WTC11 (cell line): ENCODE measurements around the gene SHROOM1. TPM values are rescaled to one million over a fixed set of nuclear protein-coding genes. Genes with fewer than 3 reads are reported as not detected.
A peak's percentile ranks its signal among the peaks of the same experiment; 100 is the strongest.

Experiments
- ATAC-seq: fragments of 200-7000 bp; cut with Tn5 transposase; 2 replicates; pipeline ENCODE4 v1.10.0; 2021; ENCODE audit warnings: mild to moderate bottlenecking, moderate library complexity
- CTCF ChIA-PET: fragments of 300-600 bp; sonication (Branson Sonifier 250); formaldehyde crosslinking; loops from one replicate; lab custom pipeline; 2021; ENCODE audit warnings: antibody characterized with exemption; lab: Charles Lee
- POLR2A ChIA-PET: fragments of 350-600 bp; sonication (Branson Sonifier 250); formaldehyde crosslinking; loops from one replicate; lab custom pipeline; 2021; ENCODE audit warnings: antibody characterized with exemption; lab: Charles Lee
- DNase-seq: peaks from one replicate; pipeline ENCODE4 v3.0.0; 2021; ENCODE audit warnings: low spot score
- H3K27ac Mint-ChIP-seq: 2 replicates; pipeline ENCODE4 v1.8.0; 2021; ENCODE audit warnings: mixed read lengths
- H3K27me3 Mint-ChIP-seq: 2 replicates; pipeline ENCODE4 v1.8.0; 2021; ENCODE audit warnings: low read depth, mild to moderate bottlenecking, moderate library complexity, mixed read lengths
- H3K36me3 Mint-ChIP-seq: 2 replicates; pipeline ENCODE4 v1.8.0; 2021; ENCODE audit warnings: mixed read lengths
- H3K4me1 Mint-ChIP-seq: 2 replicates; pipeline ENCODE4 v1.8.0; 2022; ENCODE audit warnings: mixed read lengths
- H3K4me3 Mint-ChIP-seq: 2 replicates; pipeline ENCODE4 v1.8.0; 2021; ENCODE audit warnings: mild to moderate bottlenecking, moderate library complexity, mixed read lengths
- H3K9me3 Mint-ChIP-seq: 2 replicates; pipeline ENCODE4 v1.8.0; 2021; ENCODE audit warnings: mixed read lengths
- CREM ChIP-seq: sonication (generic); formaldehyde crosslinking; IDR thresholded peaks from 2 replicates; pipeline ENCODE4 v1.8.1; 2022; ENCODE audit warnings: mild to moderate bottlenecking, missing genetic modification reagents, moderate library complexity
- EMX1 ChIP-seq: fragments of 250-450 bp; sonication (Bioruptor Pico); IDR thresholded peaks from 2 replicates; pipeline ENCODE4 v1.8.0; 2021; ENCODE audit warnings: mild to moderate bottlenecking
- ESRRA ChIP-seq: sonication (generic); formaldehyde crosslinking; IDR thresholded peaks from 2 replicates; pipeline ENCODE4 v1.8.1; 2022; ENCODE audit warnings: mild to moderate bottlenecking, missing genetic modification reagents, borderline replicate concordance
- GRHL2 ChIP-seq: fragments of 250-450 bp; sonication (Bioruptor Pico); IDR thresholded peaks from 2 replicates; pipeline ENCODE4 v1.8.0; 2022; ENCODE audit warnings: mild to moderate bottlenecking, moderate library complexity; ENCODE audit not compliant: insufficient replicate concordance, severe bottlenecking
- JUN ChIP-seq: sonication (generic); formaldehyde crosslinking; IDR thresholded peaks from 2 replicates; pipeline ENCODE4 v1.8.0; 2023; ENCODE audit warnings: mild to moderate bottlenecking, missing genetic modification reagents
- KAT7 ChIP-seq: sonication (generic); formaldehyde crosslinking; IDR thresholded peaks from 2 replicates; pipeline ENCODE4 v1.8.1; 2023; ENCODE audit warnings: missing genetic modification reagents, mild to moderate bottlenecking, borderline replicate concordance
- NR2C2 ChIP-seq: sonication (generic); formaldehyde crosslinking; IDR thresholded peaks from 2 replicates; pipeline ENCODE4 v1.8.0; 2022; ENCODE audit warnings: mild to moderate bottlenecking, missing genetic modification reagents
- OVOL2 ChIP-seq: fragments of 250-450 bp; sonication (Bioruptor Pico); IDR thresholded peaks from 2 replicates; pipeline ENCODE4 v1.9.0; 2021; ENCODE audit warnings: mild to moderate bottlenecking, borderline replicate concordance
- PRRX2 ChIP-seq: fragments of 250-450 bp; sonication (Bioruptor Pico); IDR thresholded peaks from 2 replicates; pipeline ENCODE4 v1.8.0; 2021; ENCODE audit warnings: mild to moderate bottlenecking
- SMAD3 ChIP-seq: sonication (generic); formaldehyde crosslinking; IDR thresholded peaks from 2 replicates; pipeline ENCODE4 v1.8.0; 2022; ENCODE audit warnings: missing genetic modification reagents, mild to moderate bottlenecking, borderline replicate concordance
- SMAD4 ChIP-seq: sonication (generic); formaldehyde crosslinking; IDR thresholded peaks from 2 replicates; pipeline ENCODE4 v1.8.0; 2022; ENCODE audit warnings: mild to moderate bottlenecking, missing genetic modification reagents
- ZNF121 ChIP-seq: sonication (generic); formaldehyde crosslinking; IDR thresholded peaks from 2 replicates; pipeline ENCODE4 v1.8.0; 2023; ENCODE audit warnings: missing genetic modification reagents
- ZNF232 ChIP-seq: sonication (generic); formaldehyde crosslinking; IDR thresholded peaks from 2 replicates; pipeline ENCODE4 v1.8.0; 2022; ENCODE audit warnings: mild to moderate bottlenecking, missing genetic modification reagents
- ZNF317 ChIP-seq: sonication (generic); formaldehyde crosslinking; IDR thresholded peaks from 2 replicates; pipeline ENCODE4 v1.8.1; 2023; ENCODE audit warnings: low read depth, mild to moderate bottlenecking, moderate library complexity, missing genetic modification reagents, borderline replicate concordance
- ZNF671 ChIP-seq: fragments of 250-450 bp; sonication (Bioruptor Pico); IDR thresholded peaks from 2 replicates; pipeline ENCODE4 v1.8.0; 2021; ENCODE audit warnings: mild to moderate bottlenecking
- total RNA-seq: library from RNA; stranded (reverse); gene quantifications from 3 replicates; pipeline ENCODE4 v1.2.3, GENCODE V29; 2021
- TF ChIP-seq, protein P1 (sequence below): sonication (generic); formaldehyde crosslinking; IDR thresholded peaks from 2 replicates; pipeline ENCODE4 v1.8.0; 2022; ENCODE audit warnings: mild to moderate bottlenecking, missing genetic modification reagents
- TF ChIP-seq, protein P2 (sequence below): sonication (generic); formaldehyde crosslinking; IDR thresholded peaks from 2 replicates; pipeline ENCODE4 v1.8.1; 2022; ENCODE audit warnings: missing genetic modification reagents, borderline replicate concordance
- TF ChIP-seq, protein P3 (sequence below): sonication (generic); formaldehyde crosslinking; IDR thresholded peaks from 2 replicates; pipeline ENCODE4 v1.8.1; 2023; ENCODE audit warnings: mild to moderate bottlenecking, missing genetic modification reagents
- TF ChIP-seq, protein P4 (sequence below): sonication (generic); formaldehyde crosslinking; IDR thresholded peaks from 2 replicates; pipeline ENCODE4 v1.8.1; 2022; ENCODE audit warnings: mild to moderate bottlenecking, moderate library complexity, missing genetic modification reagents
- TF ChIP-seq, protein P5 (sequence below): sonication (generic); formaldehyde crosslinking; conservative IDR thresholded peaks from 2 replicates; pipeline ENCODE4 v1.8.1; 2023; ENCODE audit warnings: mild to moderate bottlenecking, low read depth, missing genetic modification reagents, moderate library complexity

Gene SHROOM1
- total RNA-seq, 1 experiment from 2014 or later: 8.1 TPM

DNA sequence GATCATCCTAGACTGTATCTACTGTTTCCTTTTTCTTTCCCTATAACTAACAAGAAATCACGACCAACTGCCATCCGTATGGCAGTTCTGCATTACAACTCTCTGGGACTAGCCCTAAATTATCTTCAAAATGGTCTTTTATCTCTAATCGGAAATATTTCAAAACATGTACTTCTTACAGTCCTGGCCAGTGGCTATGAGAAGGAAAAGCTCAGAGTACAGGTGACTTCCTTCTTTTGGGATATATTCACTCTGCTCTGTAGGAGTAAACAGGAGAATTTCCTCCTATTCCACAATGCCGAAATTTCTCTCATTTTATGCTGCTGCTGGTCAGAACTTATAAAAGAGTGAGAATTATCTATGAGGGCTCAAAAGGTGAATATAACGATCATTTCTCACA lies 51.6 kb downstream of the SHROOM1 start:
- TF ChIP-seq OVOL2 (CRISPR knock-in tag): no peak
- TF ChIP-seq, protein P1, sequence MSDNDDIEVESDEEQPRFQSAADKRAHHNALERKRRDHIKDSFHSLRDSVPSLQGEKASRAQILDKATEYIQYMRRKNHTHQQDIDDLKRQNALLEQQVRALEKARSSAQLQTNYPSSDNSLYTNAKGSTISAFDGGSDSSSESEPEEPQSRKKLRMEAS (CRISPR knock-in tag): no peak
- no peak for TF ChIP-seq SMAD3
- no peak for TF ChIP-seq GRHL2
- TF ChIP-seq, protein P2, sequence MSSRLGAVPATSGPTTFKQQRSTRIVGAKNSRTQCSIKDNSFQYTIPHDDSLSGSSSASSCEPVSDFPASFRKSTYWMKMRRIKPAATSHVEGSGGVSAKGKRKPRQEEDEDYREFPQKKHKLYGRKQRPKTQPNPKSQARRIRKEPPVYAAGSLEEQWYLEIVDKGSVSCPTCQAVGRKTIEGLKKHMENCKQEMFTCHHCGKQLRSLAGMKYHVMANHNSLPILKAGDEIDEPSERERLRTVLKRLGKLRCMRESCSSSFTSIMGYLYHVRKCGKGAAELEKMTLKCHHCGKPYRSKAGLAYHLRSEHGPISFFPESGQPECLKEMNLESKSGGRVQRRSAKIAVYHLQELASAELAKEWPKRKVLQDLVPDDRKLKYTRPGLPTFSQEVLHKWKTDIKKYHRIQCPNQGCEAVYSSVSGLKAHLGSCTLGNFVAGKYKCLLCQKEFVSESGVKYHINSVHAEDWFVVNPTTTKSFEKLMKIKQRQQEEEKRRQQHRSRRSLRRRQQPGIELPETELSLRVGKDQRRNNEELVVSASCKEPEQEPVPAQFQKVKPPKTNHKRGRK: no peak
- no peak for TF ChIP-seq KAT7 (CRISPR knock-in tag)
- TF ChIP-seq ZNF232 (CRISPR knock-in tag): no peak
- TF ChIP-seq, protein P3, sequence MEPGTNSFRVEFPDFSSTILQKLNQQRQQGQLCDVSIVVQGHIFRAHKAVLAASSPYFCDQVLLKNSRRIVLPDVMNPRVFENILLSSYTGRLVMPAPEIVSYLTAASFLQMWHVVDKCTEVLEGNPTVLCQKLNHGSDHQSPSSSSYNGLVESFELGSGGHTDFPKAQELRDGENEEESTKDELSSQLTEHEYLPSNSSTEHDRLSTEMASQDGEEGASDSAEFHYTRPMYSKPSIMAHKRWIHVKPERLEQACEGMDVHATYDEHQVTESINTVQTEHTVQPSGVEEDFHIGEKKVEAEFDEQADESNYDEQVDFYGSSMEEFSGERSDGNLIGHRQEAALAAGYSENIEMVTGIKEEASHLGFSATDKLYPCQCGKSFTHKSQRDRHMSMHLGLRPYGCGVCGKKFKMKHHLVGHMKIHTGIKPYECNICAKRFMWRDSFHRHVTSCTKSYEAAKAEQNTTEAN (CRISPR knock-in tag): no peak
- TF ChIP-seq PRRX2 (CRISPR knock-in tag): no peak
- Mint-ChIP-seq H3K9me3 (no peaks in the 10 kb centered on the region), H3K36me3 (no peaks in the 10 kb centered on the region), H3K4me3 (no peak overlapping the region), H3K27ac (no peak overlapping the region), H3K27me3 (peaks cover 50% of the 10 kb centered on the region), H3K4me1 (peaks cover 23% of the 10 kb centered on the region)
- CTCF ChIA-PET: interaction anchor here (3.7 to 4.5 kb wide), 2 partner anchors 31 to 41 kb away, joined by 11 to 25 read pairs; partner anchors contain the start of gene CCNI2
- no peak for ATAC-seq
- DNase-seq: no peak
- POLR2A ChIA-PET: no interaction called here

DNA sequence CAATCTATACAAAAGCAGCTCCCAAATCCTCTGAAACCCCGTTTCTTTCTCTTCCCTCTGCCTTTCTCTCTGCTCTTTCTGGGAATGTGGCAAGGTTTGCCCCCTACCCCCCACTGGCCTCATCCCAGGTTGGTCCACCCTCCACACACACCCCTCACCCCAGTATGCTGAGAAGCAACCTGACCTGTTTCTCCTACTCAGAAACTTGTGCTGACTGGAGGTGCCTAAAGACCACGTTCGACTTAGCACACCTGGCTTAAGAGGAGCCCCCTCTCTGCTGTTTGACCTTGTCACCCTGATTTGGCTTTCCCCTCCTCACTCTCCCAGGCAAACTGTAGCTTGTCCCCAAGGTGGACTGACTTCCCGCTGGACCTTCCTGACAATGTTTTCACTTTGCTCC lies 52.3 kb downstream of the SHROOM1 start:
- Mint-ChIP-seq H3K36me3 (no peaks in the 10 kb centered on the region), H3K27me3 (peaks cover 50% of the 10 kb centered on the region), H3K4me1 (peaks cover 23% of the 10 kb centered on the region), H3K4me3 (peak overlapping the region; percentile 66), H3K9me3 (no peaks in the 10 kb centered on the region), H3K27ac (peak overlapping the region; percentile 26; the same call in 1 of the 2 replicates)
- DNase-seq (no peak), ATAC-seq (no peak; the same call in 1 of the 2 replicates)
- ChIA-PET CTCF (interaction anchor here (0.7 to 4.5 kb wide), 8 partner anchors 23 to 251 kb away, joined by 3 to 26 read pairs (median 6); partner anchors contain the start of gene CCNI2), POLR2A (interaction anchor here (0.6 kb wide), 1 partner anchor 132 kb away, joined by 3 read pairs; no protein-coding TSS in a partner anchor)
- TF ChIP-seq, protein P1 (CRISPR knock-in tag): peak; percentile 5; the same call in 1 of the 2 replicates
- no peak for TF ChIP-seq PRRX2 (CRISPR knock-in tag)

DNA sequence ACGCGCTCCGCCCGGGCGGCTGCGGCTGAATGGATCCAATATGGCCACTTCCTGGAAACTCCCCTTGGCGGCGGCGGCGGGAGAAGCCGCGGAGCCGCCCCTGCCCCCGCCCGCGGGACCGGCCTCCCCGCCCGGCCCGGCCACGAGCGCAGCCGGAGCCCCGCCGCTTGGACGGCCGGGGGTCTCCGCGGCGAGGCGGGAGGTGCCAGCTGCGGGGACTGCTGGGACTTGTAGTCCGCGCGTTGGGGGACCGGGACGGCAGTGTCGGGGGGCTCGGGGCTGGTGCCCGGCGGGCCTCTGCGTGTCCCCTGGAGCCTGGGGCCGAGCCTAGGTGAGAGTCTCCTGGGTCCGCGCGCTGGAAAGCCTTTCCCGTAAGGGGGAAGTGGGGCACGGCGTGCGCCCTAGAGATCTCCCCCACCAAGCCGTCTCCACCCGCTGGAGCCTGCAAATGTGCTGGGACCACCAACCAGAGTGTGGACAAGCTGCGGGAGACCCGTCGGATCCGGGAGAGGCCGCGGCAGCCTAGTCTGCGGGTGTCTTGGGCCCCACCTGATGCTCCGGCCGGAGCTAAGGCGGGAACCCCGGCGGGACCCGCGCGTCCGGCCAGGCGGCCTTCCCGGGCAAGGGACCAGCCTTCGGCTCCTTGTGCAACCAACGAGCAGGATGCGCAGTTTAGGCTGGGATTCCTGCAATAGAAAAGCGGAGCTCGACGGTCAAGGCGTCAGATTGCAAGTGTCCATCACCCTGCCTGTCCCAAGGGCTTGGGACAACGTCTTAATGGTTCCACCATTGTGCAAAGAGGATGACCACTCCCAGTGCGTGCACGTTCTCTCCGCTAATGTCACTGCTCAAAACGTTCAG lies 53.0 kb downstream of the SHROOM1 start, which contains the start of gene SEPTIN8:
Gene SEPTIN8 (minus strand): TSS at position 31 of the 861 bp plus-strand sequence. CDS start 102 bp downstream, outside the sequence.
- ChIA-PET CTCF (interaction anchor here (0.6 to 4.5 kb wide), 11 partner anchors 22 to 251 kb away, joined by 3 to 26 read pairs (median 6); partner anchors contain the start of gene CCNI2), POLR2A (interaction anchor here (0.6 kb wide), 2 partner anchors 131 to 132 kb away, joined by 3 read pairs; no protein-coding TSS in a partner anchor)
- no peaks in the 10 kb centered on the region for H3K9me3 Mint-ChIP-seq
- no peak within 1 kb of the TSS for H3K27ac Mint-ChIP-seq
- H3K4me3 Mint-ChIP-seq: peak within 1 kb of the TSS; percentile 67
- H3K36me3 Mint-ChIP-seq: no peaks in the 10 kb centered on the region
- peak; percentile 54 for DNase-seq
- H3K4me1 Mint-ChIP-seq: peaks cover 23% of the 10 kb centered on the region
- peaks cover 50% of the 10 kb centered on the region for H3K27me3 Mint-ChIP-seq
- peak; percentile 57 for ATAC-seq
- TF ChIP-seq EMX1 (CRISPR knock-in tag): no peak
- TF ChIP-seq SMAD4 (CRISPR knock-in tag): no peak
- TF ChIP-seq GRHL2: no peak
- TF ChIP-seq, protein P4, sequence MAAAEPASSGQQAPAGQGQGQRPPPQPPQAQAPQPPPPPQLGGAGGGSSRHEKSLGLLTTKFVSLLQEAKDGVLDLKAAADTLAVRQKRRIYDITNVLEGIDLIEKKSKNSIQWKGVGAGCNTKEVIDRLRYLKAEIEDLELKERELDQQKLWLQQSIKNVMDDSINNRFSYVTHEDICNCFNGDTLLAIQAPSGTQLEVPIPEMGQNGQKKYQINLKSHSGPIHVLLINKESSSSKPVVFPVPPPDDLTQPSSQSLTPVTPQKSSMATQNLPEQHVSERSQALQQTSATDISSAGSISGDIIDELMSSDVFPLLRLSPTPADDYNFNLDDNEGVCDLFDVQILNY (CRISPR knock-in tag): no peak
- peak; percentile 53; the same call in 1 of the 2 replicates for TF ChIP-seq CREM (CRISPR knock-in tag)
- TF ChIP-seq, protein P3 (CRISPR knock-in tag): peak; percentile 53; the same call in 1 of the 2 replicates
- TF ChIP-seq, protein P5, sequence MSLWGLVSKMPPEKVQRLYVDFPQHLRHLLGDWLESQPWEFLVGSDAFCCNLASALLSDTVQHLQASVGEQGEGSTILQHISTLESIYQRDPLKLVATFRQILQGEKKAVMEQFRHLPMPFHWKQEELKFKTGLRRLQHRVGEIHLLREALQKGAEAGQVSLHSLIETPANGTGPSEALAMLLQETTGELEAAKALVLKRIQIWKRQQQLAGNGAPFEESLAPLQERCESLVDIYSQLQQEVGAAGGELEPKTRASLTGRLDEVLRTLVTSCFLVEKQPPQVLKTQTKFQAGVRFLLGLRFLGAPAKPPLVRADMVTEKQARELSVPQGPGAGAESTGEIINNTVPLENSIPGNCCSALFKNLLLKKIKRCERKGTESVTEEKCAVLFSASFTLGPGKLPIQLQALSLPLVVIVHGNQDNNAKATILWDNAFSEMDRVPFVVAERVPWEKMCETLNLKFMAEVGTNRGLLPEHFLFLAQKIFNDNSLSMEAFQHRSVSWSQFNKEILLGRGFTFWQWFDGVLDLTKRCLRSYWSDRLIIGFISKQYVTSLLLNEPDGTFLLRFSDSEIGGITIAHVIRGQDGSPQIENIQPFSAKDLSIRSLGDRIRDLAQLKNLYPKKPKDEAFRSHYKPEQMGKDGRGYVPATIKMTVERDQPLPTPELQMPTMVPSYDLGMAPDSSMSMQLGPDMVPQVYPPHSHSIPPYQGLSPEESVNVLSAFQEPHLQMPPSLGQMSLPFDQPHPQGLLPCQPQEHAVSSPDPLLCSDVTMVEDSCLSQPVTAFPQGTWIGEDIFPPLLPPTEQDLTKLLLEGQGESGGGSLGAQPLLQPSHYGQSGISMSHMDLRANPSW: no peak
- no peak for TF ChIP-seq ZNF671 (CRISPR knock-in tag)
- TF ChIP-seq ZNF317 (CRISPR knock-in tag): no peak
- no peak for TF ChIP-seq ZNF121 (CRISPR knock-in tag)
- no peak for TF ChIP-seq ESRRA
- no peak for TF ChIP-seq JUN (CRISPR knock-in tag)
- TF ChIP-seq NR2C2 (CRISPR knock-in tag): no peak
